B cell (primary cell): ENCODE results near the gene SNAP47.

Experiments
- CTCF ChIP-seq: fragments of 200-600 bp; IDR thresholded peaks from one replicate; pipeline ENCODE4 v1.8.0; 2022; ENCODE audit warnings: antibody characterized with exemption, mild to moderate bottlenecking
- EZH2 ChIP-seq: IDR thresholded peaks from 2 replicates; pipeline ENCODE4 v1.6.1; 2012; ENCODE audit warnings: borderline replicate concordance, low read depth, mild to moderate bottlenecking, moderate library complexity, low read length; ENCODE audit not compliant: insufficient read depth, poor library complexity, severe bottlenecking

GRCh38 chr1:227786673-227787512 lies 51.7 kb downstream of the SNAP47 start:
- no peak for TF ChIP-seq CTCF
- TF ChIP-seq EZH2: no peak
